Calu3 (cell line): ENCODE measurements around the gene CYP19A1. TPM values are rescaled to one million over a fixed set of nuclear protein-coding genes. Genes with fewer than 3 reads are reported as not detected.

ENCODE experiments used
- BruUV-seq: library from RNA; stranded (reverse); fragments of 400-500 nt; replicated peaks from 2 replicates; lab custom pipeline; 2021; lab: Mats Ljungman, UMichigan
- CTCF ChIA-PET: fragments of 300-600 bp; sonication (Branson Sonifier 250); formaldehyde crosslinking; loops from one replicate; lab custom pipeline; 2022; ENCODE audit warnings: antibody characterized with exemption; lab: Charles Lee
- DNase-seq: peaks from one replicate; pipeline ENCODE4 v3.0.0; 2022
- H3K27ac Mint-ChIP-seq: one replicate; pipeline ENCODE4 v1.8.0; 2022; ENCODE audit warnings: mixed read lengths; ENCODE audit not compliant: unreplicated experiment
- H3K27me3 Mint-ChIP-seq: one replicate; pipeline ENCODE4 v1.8.0; 2022; ENCODE audit warnings: mixed read lengths; ENCODE audit not compliant: unreplicated experiment
- H3K36me3 Mint-ChIP-seq: one replicate; pipeline ENCODE4 v1.8.0; 2022; ENCODE audit warnings: mild to moderate bottlenecking, moderate library complexity, mixed read lengths; ENCODE audit not compliant: insufficient read depth, unreplicated experiment
- H3K4me1 Mint-ChIP-seq: one replicate; pipeline ENCODE4 v1.8.0; 2022; ENCODE audit warnings: mild to moderate bottlenecking, low read depth, mixed read lengths; ENCODE audit not compliant: unreplicated experiment
- H3K4me3 Mint-ChIP-seq: one replicate; pipeline ENCODE4 v1.8.0; 2022; ENCODE audit warnings: mild to moderate bottlenecking, low read depth, moderate library complexity, mixed read lengths; ENCODE audit not compliant: unreplicated experiment
- H3K9me3 Mint-ChIP-seq: one replicate; pipeline ENCODE4 v1.8.0; 2022; ENCODE audit warnings: low read depth, mixed read lengths; ENCODE audit not compliant: unreplicated experiment
- CTCF ChIP-seq: fragments of 200-600 bp; IDR thresholded peaks from one replicate; pipeline ENCODE4 v1.8.0; 2022; ENCODE audit warnings: antibody characterized with exemption; ENCODE audit not compliant: unreplicated experiment
- intact Hi-C: fragments of 100-400 bp; cut with micrococcal nuclease; formaldehyde crosslinking; loops from one replicate; pipeline ENCODE4 v1.10.0; 2022; ENCODE audit not compliant: unreplicated experiment
- total RNA-seq: library from RNA; stranded (reverse); gene quantifications from 2 replicates; pipeline ENCODE4 v1.2.3, GENCODE V29; 2022

CYP19A1 gene
- total RNA-seq, 1 experiment from 2014 or later: not detected

- intact Hi-C loops: no loop called here
- no peak for DNase-seq
- no peaks in the 10 kb centered on the region for H3K36me3 Mint-ChIP-seq
- H3K9me3 Mint-ChIP-seq: no peaks in the 10 kb centered on the region
- H3K27ac Mint-ChIP-seq: no peak overlapping the region
- no peak for TF ChIP-seq CTCF
- BruUV-seq: no TSS peak
- H3K27me3 Mint-ChIP-seq: peaks cover 77% of the 10 kb centered on the region
- CTCF ChIA-PET: no interaction called here
- no peak overlapping the region for H3K4me3 Mint-ChIP-seq
- H3K4me1 Mint-ChIP-seq: no peaks in the 10 kb centered on the region
These were observed 30.6 kb downstream of the CYP19A1 start for GRCh38 chr15:51307811-51308210.

GRCh38 chr15:51307325-51307724, 31.1 kb downstream of the CYP19A1 start:
- no TSS peak for BruUV-seq
- intact Hi-C loops: no loop called here
- no peak overlapping the region for H3K27ac Mint-ChIP-seq

DNA sequence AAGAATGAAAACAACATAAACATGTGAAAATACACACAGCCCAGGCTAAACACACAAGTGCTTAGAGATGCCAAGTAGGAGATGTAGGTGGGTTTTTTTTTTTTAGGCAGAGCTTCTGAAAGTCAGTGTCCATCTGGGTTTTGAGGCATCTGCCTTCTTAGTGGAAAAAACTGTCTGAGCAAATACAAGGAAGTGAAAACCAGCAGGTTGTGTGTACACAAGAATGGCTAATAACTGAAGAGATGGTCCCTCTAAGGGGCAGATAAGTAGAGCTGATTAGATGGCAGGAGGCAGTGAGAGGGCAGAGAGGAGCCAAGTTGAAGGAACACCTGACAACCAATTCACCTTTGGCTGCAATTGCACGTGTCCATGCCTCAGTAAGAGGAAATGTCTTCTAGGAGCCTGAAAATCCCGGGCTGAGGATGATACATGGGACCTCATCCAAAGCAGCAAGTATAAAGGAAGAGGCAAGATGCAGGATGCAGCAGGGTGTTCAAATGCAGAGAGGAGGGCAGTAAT, 34.9 kb downstream of the CYP19A1 start:
- CTCF ChIA-PET: no interaction called here
- intact Hi-C loops: no loop called here
- peaks cover 75% of the 10 kb centered on the region for H3K27me3 Mint-ChIP-seq
- no peaks in the 10 kb centered on the region for H3K4me1 Mint-ChIP-seq
- H3K36me3 Mint-ChIP-seq: no peaks in the 10 kb centered on the region
- H3K9me3 Mint-ChIP-seq: no peaks in the 10 kb centered on the region
- no TSS peak for BruUV-seq
- no peak for DNase-seq
- no peak overlapping the region for H3K4me3 Mint-ChIP-seq
- no peak overlapping the region for H3K27ac Mint-ChIP-seq
- no peak for TF ChIP-seq CTCF

More at GRCh38 chr15:51307325-51307724, 31.1 kb downstream of the CYP19A1 start:
- CTCF ChIA-PET: no interaction called here
- H3K36me3 Mint-ChIP-seq: no peaks in the 10 kb centered on the region
- peaks cover 77% of the 10 kb centered on the region for H3K27me3 Mint-ChIP-seq
- H3K4me1 Mint-ChIP-seq: no peaks in the 10 kb centered on the region
- no peaks in the 10 kb centered on the region for H3K9me3 Mint-ChIP-seq
- TF ChIP-seq CTCF: no peak
- DNase-seq: no peak
- no peak overlapping the region for H3K4me3 Mint-ChIP-seq

GRCh38 chr15:51302480-51302879, 35.9 kb downstream of the CYP19A1 start:
- Mint-ChIP-seq H3K4me3 (no peak overlapping the region), H3K9me3 (no peaks in the 10 kb centered on the region), H3K27ac (no peak overlapping the region), H3K4me1 (no peaks in the 10 kb centered on the region), H3K27me3 (peaks cover 73% of the 10 kb centered on the region), H3K36me3 (no peaks in the 10 kb centered on the region)
- BruUV-seq: no TSS peak
- no peak for DNase-seq
- CTCF ChIA-PET: no interaction called here
- intact Hi-C loops: loop anchor here (1.0 kb wide), 1 partner anchor 30 kb away; no protein-coding TSS in a partner anchor
- no peak for TF ChIP-seq CTCF
